HepG2 (cell line): ENCODE measurements around the gene METTL23. TPM values are rescaled to one million over a fixed set of nuclear protein-coding genes. Genes with fewer than 3 reads are reported as not detected.

Source experiments
- DMTF1 ChIP-seq: sonication (generic); formaldehyde crosslinking; IDR thresholded peaks from 2 replicates; pipeline ENCODE4 v1.4.0; 2020; ENCODE audit warnings: mild to moderate bottlenecking, missing genetic modification reagents
- GRHL1 ChIP-seq: sonication (generic); formaldehyde crosslinking; conservative IDR thresholded peaks from 2 replicates; pipeline ENCODE4 v1.8.0; 2022; ENCODE audit warnings: missing genetic modification reagents
- HDAC6 ChIP-seq: fragments of 200-600 bp; sonication (generic); IDR thresholded peaks from 2 replicates; pipeline ENCODE4 v1.7.0; 2017; ENCODE audit warnings: mild to moderate bottlenecking, antibody characterized with exemption, low read length, low read depth
- HIVEP1 ChIP-seq: sonication (generic); formaldehyde crosslinking; IDR thresholded peaks from 2 replicates; pipeline ENCODE4 v1.4.0; 2020; ENCODE audit warnings: mild to moderate bottlenecking, missing genetic modification reagents
- ISX ChIP-seq: sonication (generic); formaldehyde crosslinking; conservative IDR thresholded peaks from 2 replicates; pipeline ENCODE4 v1.5.0; 2020; ENCODE audit warnings: missing genetic modification reagents
- KMT2A ChIP-seq: sonication (generic); formaldehyde crosslinking; IDR thresholded peaks from 2 replicates; pipeline ENCODE4 v1.4.0; 2020; ENCODE audit warnings: missing genetic modification reagents
- MAX ChIP-seq: IDR thresholded peaks from 2 replicates; pipeline ENCODE4 v1.6.1; 2012; ENCODE audit warnings: inconsistent platforms
- RBAK ChIP-seq: sonication (generic); formaldehyde crosslinking; IDR thresholded peaks from 2 replicates; pipeline ENCODE4 v1.5.1; 2020; ENCODE audit warnings: mild to moderate bottlenecking, missing genetic modification reagents
- RBFOX2 ChIP-seq: fragments of 200-400 bp; formaldehyde crosslinking; IDR thresholded peaks from 2 replicates; pipeline ENCODE4 v1.6.1; 2017; ENCODE audit warnings: low read depth, mild to moderate bottlenecking, low read length
- SMAD1 ChIP-seq: sonication (generic); formaldehyde crosslinking; IDR thresholded peaks from 2 replicates; pipeline ENCODE4 v1.4.0; 2020; ENCODE audit warnings: missing genetic modification reagents, low read depth, mild to moderate bottlenecking, borderline replicate concordance
- ZNF142 ChIP-seq: sonication (generic); formaldehyde crosslinking; IDR thresholded peaks from 2 replicates; pipeline ENCODE4 v1.4.0; 2020; ENCODE audit warnings: missing genetic modification reagents
- ZNF230 ChIP-seq: sonication (generic); formaldehyde crosslinking; IDR thresholded peaks from 2 replicates; pipeline ENCODE4 v1.4.0; 2020; ENCODE audit warnings: mild to moderate bottlenecking, missing genetic modification reagents
- ZNF333 ChIP-seq: sonication (generic); formaldehyde crosslinking; IDR thresholded peaks from 2 replicates; pipeline ENCODE4 v1.4.0; 2020; ENCODE audit warnings: mild to moderate bottlenecking, missing genetic modification reagents, borderline replicate concordance
- ZNF552 ChIP-seq: sonication (generic); formaldehyde crosslinking; IDR thresholded peaks from 2 replicates; pipeline ENCODE4 v1.9.0; 2022; ENCODE audit warnings: missing genetic modification reagents, mild to moderate bottlenecking, borderline replicate concordance
- ZNF597 ChIP-seq: sonication (generic); formaldehyde crosslinking; IDR thresholded peaks from 2 replicates; pipeline ENCODE4 v1.5.0; 2020; ENCODE audit warnings: missing genetic modification reagents
- ZNF720 ChIP-seq: sonication (generic); formaldehyde crosslinking; IDR thresholded peaks from 2 replicates; pipeline ENCODE4 v1.4.0; 2020; ENCODE audit warnings: missing genetic modification reagents
- ZNF850 ChIP-seq: sonication (generic); formaldehyde crosslinking; conservative IDR thresholded peaks from 2 replicates; pipeline ENCODE4 v1.9.0; 2021; ENCODE audit warnings: mild to moderate bottlenecking, missing genetic modification reagents
- ZSCAN29 ChIP-seq: sonication (generic); formaldehyde crosslinking; conservative IDR thresholded peaks from 2 replicates; pipeline ENCODE4 v1.4.0; 2020; ENCODE audit warnings: mild to moderate bottlenecking, missing genetic modification reagents
- polyA plus RNA-seq, 8 experiments: library from polyadenylated mRNA; depleted of rRNA in 3 of 8; stranded (reverse) in 7 of 8; unstranded in 1 of 8; fragments of >200 nt; fragmentation: Illumina TruSeq in 4 of 8; extraction: Trizol in 4 of 8; gene quantifications; 2 replicates each; pipeline versions ENCODE4 v1.2.1 to v1.2.3, GENCODE V29; 2011 to 2016; ENCODE audit warnings: low read depth in 4 of 8, missing spikeins in 1 of 8, mixed read lengths in 1 of 8; ENCODE audit not compliant: insufficient read depth in 1 of 8
- total RNA-seq, 5 experiments: library from RNA; depleted of rRNA; stranded (reverse); fragments of >200 nt; fragmentation: Illumina TruSeq; extraction: Trizol; gene quantifications; 2 replicates each; pipeline ENCODE4 v1.2.3, GENCODE V29; 2016; ENCODE audit warnings: low read depth in 1 of 5

The METTL23 gene
- total and polyA plus RNA-seq, 2 of the 13 experiments (the other 11 are each of a cell fraction or from before 2014, with no cell fraction given), result 39.9 to 104 TPM

- TF ChIP-seq MAX (peak; percentile 83), SMAD1 (CRISPR knock-in tag) (no peak), ZNF597 (CRISPR knock-in tag) (no peak), HIVEP1 (CRISPR knock-in tag) (no peak), KMT2A (CRISPR knock-in tag) (0 out of 2 replicates have a peak, but pooled peaks have one; percentile 21), ZNF333 (CRISPR knock-in tag) (no peak), GRHL1 (CRISPR knock-in tag) (no peak), ZNF720 (CRISPR knock-in tag) (no peak), ZNF552 (CRISPR knock-in tag) (no peak), RBFOX2 (no peak), ZNF850 (CRISPR knock-in tag) (no peak), ISX (CRISPR knock-in tag) (no peak), HDAC6 (no peak), ZSCAN29 (CRISPR knock-in tag) (peak; percentile 81), ZNF142 (CRISPR knock-in tag) (no peak), ZNF230 (0 out of 2 replicates have a peak, but pooled peaks have one; percentile 40), DMTF1 (CRISPR knock-in tag) (no peak), RBAK (CRISPR knock-in tag) (no peak; the same call in 1 of the 2 replicates)
Measured at GRCh38 chr17:76691379-76692191, 35.1 kb upstream of the METTL23 start (continued).
